ENCODE results near the gene CAMTA2. TPM values are rescaled to one million over a fixed set of nuclear protein-coding genes. Genes with fewer than 3 reads are reported as not detected.
A peak's percentile ranks its signal among the peaks of the same experiment; 100 is the strongest.

Gene CAMTA2
- total RNA-seq, 1 donor from 2014 or later: 62.9 TPM

GRCh38 chr17:5002121-5002788 is 14.8 kb upstream of the CAMTA2 start:
- ATAC-seq (no peak), DNase-seq (ENCODE audit: low spot score) (no peak)
- intact Hi-C loops (cut with DNase I): no loop called here

GRCh38 chr17:5000237-5000639 is 12.8 kb upstream of the CAMTA2 start:
- peak; percentile 80 for DNase-seq (ENCODE audit: low spot score)
- ATAC-seq: peak; percentile 29
- intact Hi-C loops (cut with DNase I): no loop called here

DNA sequence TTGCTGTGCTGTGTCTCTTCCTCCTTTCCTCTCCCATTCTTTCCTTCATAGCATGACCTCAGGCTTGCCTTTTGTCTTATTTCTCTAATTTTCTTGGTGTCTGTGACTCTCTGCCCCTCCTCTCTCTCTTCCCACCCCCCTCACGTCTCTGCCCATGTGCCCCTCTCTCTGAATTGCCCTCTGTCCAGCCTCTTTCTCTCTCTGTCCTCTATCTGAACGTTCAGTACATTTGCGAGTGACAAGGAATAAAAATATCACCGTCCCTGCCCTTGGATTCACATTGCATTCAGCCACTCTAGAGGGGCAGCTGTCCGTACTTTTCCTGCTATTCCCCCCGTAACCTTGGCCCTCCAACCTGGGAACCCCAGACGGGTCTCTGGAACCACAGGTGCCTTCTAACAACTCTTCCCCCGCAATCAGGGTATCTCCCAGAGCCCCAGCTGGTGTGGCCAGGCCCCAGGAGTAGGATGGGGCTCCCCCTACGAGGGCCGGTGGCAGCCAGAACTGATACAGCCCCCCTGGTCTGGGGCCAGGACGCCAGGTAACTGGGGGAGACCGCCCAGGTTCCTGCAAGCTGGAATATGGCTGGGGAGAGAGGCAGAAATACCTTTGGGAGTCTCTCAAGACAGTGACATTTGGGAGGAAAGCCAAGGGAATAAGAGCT is 12.1 kb upstream of the CAMTA2 start:
- ATAC-seq (no peak), DNase-seq (ENCODE audit: low spot score) (no peak)
- intact Hi-C loops (cut with DNase I): no loop called here

DNA sequence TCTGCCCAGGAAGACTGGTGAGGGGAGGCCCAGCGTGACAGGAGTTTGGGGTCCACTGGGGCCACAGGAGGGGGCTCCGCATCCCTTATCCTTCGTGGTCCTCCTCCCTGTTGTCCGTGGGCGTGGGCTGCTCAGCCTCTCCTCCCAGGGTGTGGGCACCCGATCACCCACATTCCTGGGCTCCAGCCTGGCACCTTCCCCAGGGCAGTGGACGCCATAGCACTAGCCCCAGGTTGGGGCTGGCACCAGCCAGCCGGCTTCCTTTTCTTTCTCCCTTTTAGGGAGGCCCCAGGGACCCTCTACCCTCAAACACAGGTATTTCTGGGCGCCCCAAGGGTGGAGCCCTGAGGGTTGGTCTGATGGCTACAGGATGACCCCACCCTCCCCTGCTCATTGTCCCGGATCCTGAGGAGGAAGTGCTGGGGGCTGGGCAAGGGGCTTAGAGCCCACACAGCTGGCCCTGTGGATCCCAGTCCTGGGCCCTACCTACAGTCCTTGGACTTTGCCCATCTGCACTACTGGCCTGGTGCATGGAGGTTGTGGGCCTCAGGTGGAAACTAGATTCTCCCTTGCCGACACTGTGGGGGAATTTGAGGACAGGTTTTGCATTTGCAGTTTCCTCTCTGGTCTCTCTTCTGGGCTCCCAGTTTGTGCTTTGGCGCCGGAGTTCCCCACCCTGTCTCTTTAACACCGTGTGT is 11.4 kb upstream of the CAMTA2 start:
- DNase-seq (ENCODE audit: low spot score) (no peak), ATAC-seq (no peak)
- intact Hi-C loops (cut with DNase I): no loop called here

DNA sequence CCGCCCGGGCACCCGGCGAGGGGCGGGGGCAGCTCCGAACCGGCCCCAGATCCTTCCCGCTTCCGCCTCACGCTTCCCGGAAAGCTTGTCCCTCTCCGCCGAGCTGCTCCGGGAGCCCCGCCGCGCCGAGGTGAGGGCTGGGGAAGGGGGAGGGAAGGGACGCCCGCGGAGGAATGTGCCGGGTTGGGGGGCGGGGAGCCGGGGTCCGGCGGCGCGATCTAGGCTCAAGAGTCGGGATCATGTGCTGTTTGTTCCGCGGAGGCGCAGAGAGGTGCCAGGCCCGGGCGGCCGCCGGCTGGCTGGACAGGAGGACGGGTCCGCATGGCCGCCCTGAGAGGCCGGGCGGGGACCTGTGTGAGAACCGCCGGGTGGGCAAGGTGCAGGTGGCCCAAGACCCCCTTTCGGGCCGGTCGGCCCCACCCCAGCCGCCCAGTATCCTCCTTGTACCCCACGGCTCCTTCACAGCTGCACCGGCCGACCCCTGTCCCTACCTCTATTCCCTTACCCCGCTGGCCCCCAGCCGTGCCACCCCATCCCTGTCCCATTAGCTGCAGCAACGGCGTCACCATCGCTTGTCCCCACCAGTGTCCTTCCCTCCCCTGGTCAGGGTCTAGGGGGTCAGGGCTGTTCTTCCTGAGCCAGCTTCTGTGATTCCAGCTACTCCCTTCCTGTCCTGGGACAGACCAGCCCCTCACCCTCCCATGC is 10.7 kb upstream of the CAMTA2 start:
- ATAC-seq (peak; percentile 1), DNase-seq (ENCODE audit: low spot score) (peak; percentile 73)
- intact Hi-C loops (cut with DNase I): no loop called here

DNA sequence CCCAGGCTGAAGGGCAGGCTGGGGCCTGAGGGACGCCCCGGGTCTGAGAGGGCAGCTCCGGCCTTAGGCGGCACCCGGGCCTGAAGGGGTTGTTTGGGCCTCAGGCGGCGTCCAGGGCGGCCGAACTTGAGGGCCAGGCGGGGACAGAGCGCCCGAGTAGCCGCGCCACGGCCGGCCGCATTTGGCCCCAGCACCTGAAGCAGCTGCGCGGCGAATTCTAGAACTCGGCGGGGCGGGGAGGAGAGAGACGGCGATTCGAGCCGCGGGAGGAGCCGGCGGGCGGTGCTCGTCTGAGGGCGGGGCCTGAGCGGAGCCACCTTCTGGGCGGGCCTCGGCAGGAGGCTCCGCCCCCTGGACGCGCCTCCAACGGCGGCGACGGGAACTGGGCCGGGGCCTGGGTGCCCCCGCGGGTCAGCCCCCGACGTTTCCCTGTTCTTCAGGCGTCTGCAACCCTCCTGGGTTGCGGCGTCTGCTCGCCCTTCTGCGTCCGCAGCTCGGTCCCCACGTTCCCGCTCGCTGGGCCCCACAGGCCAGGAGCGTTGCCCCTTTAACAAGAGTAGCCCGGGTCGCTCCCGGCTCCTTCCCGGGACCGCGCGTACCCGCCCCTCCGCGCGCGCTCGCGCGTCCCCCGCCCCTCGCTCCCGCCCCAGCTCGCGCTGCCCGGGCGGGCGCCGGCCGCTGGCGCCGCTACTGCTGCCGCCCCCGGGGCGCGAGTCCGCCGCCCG is 10.0 kb upstream of the CAMTA2 start, which contains the start of the genes INCA1 and KIF1C:
INCA1 (minus strand) TSS at position 221 of the 725 bp plus-strand sequence. CDS start 3,085 bp downstream, outside the sequence.
KIF1C (plus strand) TSS at position 649 of the 725 bp plus-strand sequence. CDS start 2,297 bp downstream, outside the sequence.
- ATAC-seq: peak; percentile 97
- DNase-seq (ENCODE audit: low spot score): peak; percentile 96
- intact Hi-C loops (cut with DNase I): no loop called here

DNA sequence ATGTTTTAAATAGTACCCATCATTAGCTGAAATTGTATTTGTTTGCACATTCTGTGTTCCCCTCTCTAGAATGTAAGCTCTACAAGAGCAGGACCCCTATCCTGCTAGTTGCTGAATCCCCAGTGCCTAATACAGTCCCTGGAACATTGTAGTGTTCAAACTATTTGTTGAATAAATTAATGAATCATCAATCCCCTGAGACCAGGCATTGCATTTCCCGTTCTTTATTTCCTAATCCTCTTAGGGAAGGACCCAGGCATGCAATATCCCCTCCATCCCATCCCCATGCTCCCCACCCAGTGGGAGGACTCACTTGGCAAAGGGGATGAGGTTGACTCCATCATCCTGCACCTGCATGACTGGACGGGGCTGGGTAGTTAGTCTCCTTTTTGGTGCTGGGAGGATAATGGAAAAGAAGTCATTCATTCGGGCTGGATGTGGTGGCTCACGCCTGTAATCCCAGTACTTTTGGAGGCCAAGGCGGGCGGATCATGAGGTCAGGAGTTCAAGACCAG is 6.7 kb upstream of the CAMTA2 start:
- intact Hi-C loops (cut with DNase I): no loop called here
- DNase-seq (ENCODE audit: low spot score): no peak
- ATAC-seq: no peak

GRCh38 chr17:4987767-4988567 is 492 bp upstream of the CAMTA2 start:
- DNase-seq (ENCODE audit: low spot score) (peak; percentile 67), ATAC-seq (peak; percentile 69)
- intact Hi-C loops (cut with DNase I): no loop called here

GRCh38 chr17:4986403-4986802 is 1.1 kb downstream of the CAMTA2 start:
- ATAC-seq (peak; percentile 2), DNase-seq (ENCODE audit: low spot score) (no peak)
- intact Hi-C loops (cut with DNase I): no loop called here

- intact Hi-C loops (cut with DNase I): no loop called here
- DNase-seq (ENCODE audit: low spot score): no peak
- ATAC-seq: no peak
Measured at GRCh38 chr17:4982305-4982704, 5.2 kb downstream of the CAMTA2 start.

GRCh38 chr17:4980644-4981216 is 6.7 kb downstream of the CAMTA2 start:
- ATAC-seq (peak; percentile 51), DNase-seq (ENCODE audit: low spot score) (no peak)
- intact Hi-C loops (cut with DNase I): no loop called here

- DNase-seq (ENCODE audit: low spot score) (no peak), ATAC-seq (no peak)
- intact Hi-C loops (cut with DNase I): no loop called here
Measured at GRCh38 chr17:4978726-4979125, 8.7 kb downstream of the CAMTA2 start.

DNA sequence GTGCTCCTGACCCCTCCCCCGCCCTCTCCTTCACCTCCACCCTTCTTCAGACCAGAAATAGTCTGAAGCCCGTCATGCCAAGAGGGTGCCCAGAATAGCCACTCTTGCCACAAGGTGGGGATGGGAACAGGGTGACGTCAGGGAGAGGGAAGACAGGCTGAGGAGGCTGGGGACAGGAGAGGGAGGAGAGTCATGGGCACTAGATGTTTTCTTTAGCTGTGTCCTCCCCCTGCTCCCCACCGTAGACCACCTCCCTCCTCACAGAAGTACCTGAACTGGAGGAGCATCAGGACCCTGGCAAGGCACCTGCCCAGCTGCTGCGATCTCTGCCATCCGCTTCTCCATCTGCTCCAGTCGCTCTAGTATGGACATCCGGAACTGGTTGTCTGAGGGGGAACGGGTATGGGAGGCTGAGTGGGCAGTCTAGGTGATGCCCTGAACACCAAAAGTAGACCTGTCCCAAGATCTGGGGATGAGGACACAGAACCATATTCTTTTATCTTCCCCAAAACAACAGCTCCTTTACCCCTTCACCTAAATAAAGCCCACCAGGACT is 13.3 kb downstream of the CAMTA2 start:
- ATAC-seq (no peak), DNase-seq (ENCODE audit: low spot score) (no peak)
- intact Hi-C loops (cut with DNase I): no loop called here

- intact Hi-C loops (cut with DNase I): no loop called here
- no peak for ATAC-seq
- no peak for DNase-seq (ENCODE audit: low spot score)
Measured at GRCh38 chr17:4973256-4974114, 14.0 kb downstream of the CAMTA2 start.

DNA sequence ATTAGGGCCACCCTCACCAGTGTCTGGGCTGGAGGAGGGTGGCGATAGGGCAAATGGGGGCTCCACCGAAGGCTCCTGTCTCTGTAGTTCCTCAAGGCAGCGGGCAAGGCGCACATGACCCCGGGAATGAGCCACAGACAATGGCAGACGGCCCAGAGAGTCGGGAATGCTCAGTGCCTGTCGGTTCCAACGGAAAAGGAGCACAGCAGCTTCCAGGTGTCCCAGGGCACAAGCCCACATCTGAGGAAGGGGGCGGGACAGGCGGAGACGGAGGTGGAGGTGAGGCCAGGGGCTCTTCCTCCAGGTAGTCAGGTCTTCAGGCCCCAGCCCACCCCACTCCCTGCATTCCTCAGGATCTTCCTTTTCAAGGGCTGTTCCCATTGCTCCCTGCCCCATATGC is 14.7 kb downstream of the CAMTA2 start:
- intact Hi-C loops (cut with DNase I): no loop called here
- DNase-seq (ENCODE audit: low spot score): no peak
- ATAC-seq: no peak

GRCh38 chr17:4972322-4972721 is 15.2 kb downstream of the CAMTA2 start:
- ATAC-seq (no peak), DNase-seq (ENCODE audit: low spot score) (no peak)
- intact Hi-C loops (cut with DNase I): no loop called here

Measured in sciatic nerve (tissue), 2 donors.